WTC11 (cell line): ENCODE measurements around the gene SGPP2.

Source experiments
- NFYB ChIP-seq: sonication (generic); formaldehyde crosslinking; conservative IDR thresholded peaks from 2 replicates; pipeline ENCODE4 v1.8.0; 2022; ENCODE audit warnings: low read depth, missing genetic modification reagents
- ZNF317 ChIP-seq: sonication (generic); formaldehyde crosslinking; IDR thresholded peaks from 2 replicates; pipeline ENCODE4 v1.8.1; 2023; ENCODE audit warnings: low read depth, mild to moderate bottlenecking, moderate library complexity, missing genetic modification reagents, borderline replicate concordance
- TF ChIP-seq, protein P1 (sequence below): fragments of 200-600 bp; IDR thresholded peaks from 2 replicates; pipeline ENCODE4 v1.8.0; 2022; ENCODE audit warnings: antibody characterized with exemption

DNA sequence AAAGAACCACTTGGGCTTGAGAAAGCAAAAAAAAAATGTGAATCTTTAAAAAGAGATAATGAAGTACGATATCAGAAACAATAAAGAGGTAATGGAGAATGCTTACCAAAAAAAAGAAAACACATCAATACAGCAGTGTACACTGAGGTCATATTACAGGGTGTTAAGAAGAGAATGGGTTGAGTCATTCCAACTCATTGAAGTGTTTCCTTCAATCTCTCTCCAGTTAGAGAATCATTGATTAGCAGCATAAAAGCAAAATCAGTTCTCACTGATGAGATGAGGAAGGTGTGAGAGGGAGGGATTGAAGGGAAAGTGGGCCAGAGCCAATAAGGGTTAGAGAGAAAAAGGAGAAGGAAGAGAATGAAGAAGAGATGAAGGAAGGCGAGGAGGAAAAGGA, 43.9 kb upstream of the SGPP2 start:
- TF ChIP-seq, protein P1, sequence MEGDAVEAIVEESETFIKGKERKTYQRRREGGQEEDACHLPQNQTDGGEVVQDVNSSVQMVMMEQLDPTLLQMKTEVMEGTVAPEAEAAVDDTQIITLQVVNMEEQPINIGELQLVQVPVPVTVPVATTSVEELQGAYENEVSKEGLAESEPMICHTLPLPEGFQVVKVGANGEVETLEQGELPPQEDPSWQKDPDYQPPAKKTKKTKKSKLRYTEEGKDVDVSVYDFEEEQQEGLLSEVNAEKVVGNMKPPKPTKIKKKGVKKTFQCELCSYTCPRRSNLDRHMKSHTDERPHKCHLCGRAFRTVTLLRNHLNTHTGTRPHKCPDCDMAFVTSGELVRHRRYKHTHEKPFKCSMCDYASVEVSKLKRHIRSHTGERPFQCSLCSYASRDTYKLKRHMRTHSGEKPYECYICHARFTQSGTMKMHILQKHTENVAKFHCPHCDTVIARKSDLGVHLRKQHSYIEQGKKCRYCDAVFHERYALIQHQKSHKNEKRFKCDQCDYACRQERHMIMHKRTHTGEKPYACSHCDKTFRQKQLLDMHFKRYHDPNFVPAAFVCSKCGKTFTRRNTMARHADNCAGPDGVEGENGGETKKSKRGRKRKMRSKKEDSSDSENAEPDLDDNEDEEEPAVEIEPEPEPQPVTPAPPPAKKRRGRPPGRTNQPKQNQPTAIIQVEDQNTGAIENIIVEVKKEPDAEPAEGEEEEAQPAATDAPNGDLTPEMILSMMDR = no peak
- TF ChIP-seq NFYB (no peak), ZNF317 (CRISPR knock-in tag) (no peak)
